Activated CD8-positive, alpha-beta T cell treated with anti-CD3 and anti-CD28 coated beads for 36 hours (primary cell): Measurements from ENCODE around the gene RIIAD1. TPM values are rescaled to one million over a fixed set of nuclear protein-coding genes. Genes with fewer than 3 reads are reported as not detected.
A peak's percentile ranks its signal among the peaks of the same experiment; 100 is the strongest.

ENCODE experiments used
- ATAC-seq: fragments of 200-7000 bp; cut with Tn5 transposase; one replicate; pipeline ENCODE4 v1.10.0; 2021; ENCODE audit warnings: mild to moderate bottlenecking, moderate library complexity
- CTCF ChIA-PET: fragments of 350-600 bp; sonication (Branson Sonifier 250); formaldehyde crosslinking; loops from one replicate; lab custom pipeline; 2021; ENCODE audit warnings: antibody characterized with exemption; lab: Charles Lee
- POLR2A ChIA-PET: fragments of 350-600 bp; sonication (Branson Sonifier 250); formaldehyde crosslinking; loops from one replicate; lab custom pipeline; 2021; ENCODE audit warnings: antibody characterized with exemption; lab: Charles Lee
- DNase-seq: peaks from one replicate; pipeline ENCODE4 v3.0.0-alpha.2; 2020
- H3K27ac Mint-ChIP-seq: one replicate; pipeline ENCODE4 v1.8.0; 2021; ENCODE audit warnings: mild to moderate bottlenecking, mixed read lengths
- H3K27me3 Mint-ChIP-seq: one replicate; pipeline ENCODE4 v1.8.0; 2021; ENCODE audit warnings: mixed read lengths
- H3K36me3 Mint-ChIP-seq: one replicate; pipeline ENCODE4 v1.8.0; 2021; ENCODE audit warnings: low read depth, mixed read lengths
- H3K4me1 Mint-ChIP-seq: one replicate; pipeline ENCODE4 v1.8.0; 2021; ENCODE audit warnings: low read depth, mixed read lengths
- H3K4me3 Mint-ChIP-seq: one replicate; pipeline ENCODE4 v1.8.0; 2021; ENCODE audit warnings: mild to moderate bottlenecking, moderate library complexity, mixed read lengths
- H3K9me3 Mint-ChIP-seq: one replicate; pipeline ENCODE4 v1.8.0; 2021; ENCODE audit warnings: mixed read lengths
- CTCF ChIP-seq: fragments of 200-600 bp; IDR thresholded peaks from one replicate; pipeline ENCODE4 v1.8.0; 2022; ENCODE audit warnings: antibody characterized with exemption, mild to moderate bottlenecking
- intact Hi-C: fragments of 100-400 bp; cut with micrococcal nuclease; formaldehyde crosslinking; loops from one replicate; pipeline ENCODE4 v1.10.0; 2022
- total RNA-seq, 2 experiments: library from RNA; stranded (reverse); gene quantifications; one replicate each; pipeline ENCODE4 v1.2.3, GENCODE V29; 2021

The RIIAD1 gene
- total RNA-seq, 2 experiments from 2014 or later, result not detected

DNA sequence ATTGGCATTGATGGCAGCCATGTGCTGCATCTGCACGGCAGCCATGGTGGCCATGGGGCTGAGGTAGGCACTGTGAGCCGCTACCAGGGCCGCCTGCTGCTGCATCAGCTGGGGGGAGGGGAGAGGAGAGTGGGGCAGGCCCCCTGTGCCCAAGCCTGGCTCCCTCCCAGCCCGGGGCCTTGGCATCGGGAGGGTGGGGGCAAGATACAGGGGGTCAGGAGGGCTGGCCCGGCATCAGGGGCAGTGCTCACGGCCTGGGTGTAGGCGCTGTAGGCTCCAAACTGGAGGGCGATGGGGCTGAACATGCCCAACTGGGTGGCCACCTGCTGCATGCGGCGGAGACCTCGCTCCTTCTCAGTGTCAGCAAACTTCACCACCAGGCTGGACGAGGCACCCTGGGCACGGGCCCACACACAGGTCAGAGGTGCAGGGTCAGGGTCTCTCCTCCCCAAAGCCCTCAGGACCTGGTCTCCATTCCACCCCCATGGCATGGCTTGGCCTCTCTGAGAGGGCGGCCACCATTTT is 13.7 kb upstream of the RIIAD1 start:
- no peak for DNase-seq
- ChIA-PET POLR2A (interaction anchor here (0.6 kb wide), 1 partner anchor 195 kb away, joined by 3 read pairs; no protein-coding TSS in a partner anchor), CTCF (no interaction called here)
- H3K4me3 Mint-ChIP-seq, result no peak overlapping the region
- ATAC-seq, result no peak
- no peaks in the 10 kb centered on the region for H3K36me3 Mint-ChIP-seq
- intact Hi-C loops, result no loop called here
- H3K27me3 Mint-ChIP-seq, result no peaks in the 10 kb centered on the region
- no peak overlapping the region for H3K27ac Mint-ChIP-seq
- TF ChIP-seq CTCF, result no peak
- H3K9me3 Mint-ChIP-seq, result no peaks in the 10 kb centered on the region
- no peaks in the 10 kb centered on the region for H3K4me1 Mint-ChIP-seq

GRCh38 chr1:151708891-151709290 is 12.4 kb upstream of the RIIAD1 start:
- POLR2A ChIA-PET, result interaction anchor here (0.9 kb wide), 1 partner anchor 49 kb away, joined by 3 read pairs; no protein-coding TSS in a partner anchor
- no peaks in the 10 kb centered on the region for H3K9me3 Mint-ChIP-seq

DNA sequence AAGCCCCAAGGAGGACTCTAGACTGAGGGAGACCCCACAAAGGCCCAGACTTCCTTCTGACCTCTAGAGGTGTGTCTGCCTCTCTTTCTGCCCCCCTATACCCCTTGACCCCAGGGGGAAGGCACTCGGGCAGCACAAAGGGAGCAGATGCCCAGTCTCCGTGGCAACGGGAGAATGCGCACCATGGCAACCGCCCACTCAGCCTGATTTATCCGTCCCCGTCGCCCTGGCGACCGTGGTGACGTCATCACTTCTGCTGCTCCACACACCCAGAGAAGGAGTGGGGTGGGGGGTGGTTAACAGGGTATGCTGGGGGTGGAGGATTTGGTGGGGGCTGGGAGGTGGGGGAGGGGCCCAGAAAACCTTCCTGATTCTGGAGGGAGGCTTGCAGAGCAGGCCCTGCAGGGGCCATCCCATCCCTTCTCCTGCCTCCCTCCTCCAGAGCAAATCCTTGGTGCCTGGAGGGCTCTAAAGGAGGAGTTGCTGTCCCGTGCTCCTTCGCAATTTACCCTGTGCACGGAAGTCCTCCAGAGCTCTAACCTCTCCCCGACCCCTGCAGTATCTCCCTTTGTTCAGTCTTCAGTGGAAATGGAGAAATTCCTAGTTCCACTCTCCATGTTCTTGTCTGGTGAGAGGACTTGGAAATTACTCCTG is 11.0 kb upstream of the RIIAD1 start:
- H3K36me3 Mint-ChIP-seq, result no peaks in the 10 kb centered on the region
- POLR2A ChIA-PET, result no interaction called here
- peak; percentile 59 for DNase-seq
- H3K27ac Mint-ChIP-seq, result no peak overlapping the region
- H3K4me1 Mint-ChIP-seq, result no peaks in the 10 kb centered on the region
- no peaks in the 10 kb centered on the region for H3K9me3 Mint-ChIP-seq
- ATAC-seq, result peak; percentile 17
- CTCF ChIA-PET, result no interaction called here
- peaks cover 6% of the 10 kb centered on the region for H3K27me3 Mint-ChIP-seq
- intact Hi-C loops, result no loop called here
- TF ChIP-seq CTCF, result no peak
- H3K4me3 Mint-ChIP-seq, result no peak overlapping the region

More at GRCh38 chr1:151708891-151709290, 12.4 kb upstream of the RIIAD1 start:
- Mint-ChIP-seq H3K36me3 (no peaks in the 10 kb centered on the region), H3K27me3 (no peaks in the 10 kb centered on the region), H3K4me1 (no peaks in the 10 kb centered on the region), H3K27ac (no peak overlapping the region), H3K4me3 (no peak overlapping the region)
- CTCF ChIA-PET, result interaction anchor here (0.6 kb wide), 1 partner anchor 47 kb away, joined by 3 read pairs; no protein-coding TSS in a partner anchor
- ATAC-seq, result no peak
- no peak for TF ChIP-seq CTCF
- DNase-seq, result no peak
- intact Hi-C loops, result no loop called here

DNA sequence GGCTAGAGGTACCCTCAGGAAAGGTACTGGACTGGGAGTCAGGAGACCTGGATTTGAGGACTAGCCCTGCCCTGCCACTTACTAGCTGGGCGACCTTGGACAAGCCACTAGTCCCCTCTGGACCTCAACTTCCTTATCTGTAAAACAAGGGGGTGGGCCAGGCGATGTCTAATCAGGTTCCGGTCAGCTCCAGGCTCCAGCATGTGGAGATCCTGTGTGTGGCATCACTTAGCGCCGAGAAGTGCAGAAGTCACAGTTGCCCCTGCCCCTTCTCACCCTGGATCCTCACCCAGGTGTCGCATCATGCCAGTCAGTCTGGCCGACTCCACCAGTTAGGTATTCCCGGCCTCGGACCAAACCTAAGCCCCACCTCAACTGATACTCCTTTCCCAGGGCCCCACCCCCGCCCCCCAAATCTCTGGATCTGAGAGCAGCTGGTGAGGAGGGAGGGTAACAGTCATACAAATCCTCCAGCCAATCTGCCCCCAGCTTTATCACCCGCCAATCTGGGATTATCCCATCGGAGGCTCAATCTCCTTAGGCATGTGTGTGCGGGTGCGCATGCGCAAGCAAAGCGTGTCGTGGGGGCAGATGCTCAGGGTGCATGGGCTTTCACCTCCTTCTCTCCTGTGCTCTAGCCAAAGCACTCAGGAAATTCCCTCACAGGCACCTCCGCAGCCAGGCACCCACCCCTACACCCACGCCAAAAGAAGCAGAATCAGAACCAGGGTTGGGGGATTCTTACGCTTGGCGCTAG is 10.1 kb upstream of the RIIAD1 start:
- no peak for DNase-seq
- Mint-ChIP-seq H3K36me3 (no peaks in the 10 kb centered on the region), H3K4me1 (no peaks in the 10 kb centered on the region), H3K9me3 (no peaks in the 10 kb centered on the region), H3K4me3 (no peak overlapping the region), H3K27me3 (peaks cover 15% of the 10 kb centered on the region), H3K27ac (no peak overlapping the region)
- intact Hi-C loops, result no loop called here
- POLR2A ChIA-PET, result no interaction called here
- no peak for ATAC-seq
- no peak for TF ChIP-seq CTCF
- CTCF ChIA-PET, result no interaction called here

- CTCF ChIA-PET, result no interaction called here
Observed at GRCh38 chr1:151711951-151712350, 9.4 kb upstream of the RIIAD1 start.

More at GRCh38 chr1:151711951-151712350, 9.4 kb upstream of the RIIAD1 start:
- Mint-ChIP-seq H3K36me3 (no peaks in the 10 kb centered on the region), H3K27ac (no peak overlapping the region), H3K4me1 (peaks cover 2% of the 10 kb centered on the region), H3K9me3 (no peaks in the 10 kb centered on the region), H3K4me3 (no peak overlapping the region), H3K27me3 (peaks cover 18% of the 10 kb centered on the region)
- ATAC-seq, result no peak
- no peak for DNase-seq
- POLR2A ChIA-PET, result interaction anchor here (0.5 kb wide), 1 partner anchor 304 kb away, joined by 3 read pairs; no protein-coding TSS in a partner anchor
- no peak for TF ChIP-seq CTCF
- intact Hi-C loops, result no loop called here
